Stimulated activated CD8-positive, alpha-beta memory T cell treated with anti-CD3 and anti-CD28 coated beads, Interleukin-12 subunit alpha, Interleukin-12 subunit beta, amount 100 ng/mL, for 4 hours (primary cell): ENCODE results near the gene FCRLB.
A peak's percentile ranks its signal among the peaks of the same experiment; 100 is the strongest.
"Not testable (repeated sequence)": the region's sequence is repeated elsewhere in the genome, so short reads cannot be mapped to it uniquely, and the experiment has no call there.

Experiments used
- DNase-seq: peaks from one replicate; pipeline ENCODE4 v3.0.0-alpha.2; 2020; ENCODE audit warnings: low read depth

Gene FCRLB

DNA sequence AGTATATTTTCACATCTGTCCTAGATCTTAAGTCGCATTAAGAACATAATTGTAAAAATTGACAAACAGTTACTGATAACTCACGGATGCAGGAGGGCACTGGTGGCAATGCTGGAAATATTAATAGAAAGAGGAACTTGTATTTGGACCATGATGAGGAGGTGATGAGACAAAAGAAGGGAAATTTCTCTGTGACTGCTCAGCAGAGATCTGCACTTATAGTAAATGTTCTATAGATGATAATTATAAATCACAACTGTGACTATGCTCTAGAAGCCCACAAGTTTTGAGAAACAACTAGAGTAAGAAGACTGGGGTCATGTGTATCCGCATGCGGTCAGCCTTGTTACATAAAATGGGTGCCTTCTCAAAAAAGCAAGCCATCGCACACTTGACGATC lies 19.6 kb downstream of the FCRLB start:
- no peak for DNase-seq

DNA sequence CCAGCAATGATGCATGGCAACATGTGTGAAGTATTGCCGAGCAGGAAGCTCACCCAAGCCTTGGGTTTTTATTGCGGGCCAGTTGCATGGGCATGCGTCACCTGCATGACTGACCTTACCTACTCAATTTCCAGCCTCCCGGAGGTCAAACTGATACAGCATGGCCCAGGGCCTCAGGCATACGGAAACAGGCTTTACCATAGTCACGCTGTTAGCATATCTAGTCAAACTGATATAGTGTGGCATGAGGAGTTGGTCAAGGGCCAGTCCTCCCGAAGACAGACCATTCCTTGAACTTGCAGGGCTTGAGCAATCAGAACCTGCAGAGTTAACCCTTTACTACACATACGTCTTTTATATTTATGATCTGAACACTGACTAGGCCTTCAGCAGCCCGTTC lies 21.9 kb downstream of the FCRLB start:
- no peak for DNase-seq

DNA sequence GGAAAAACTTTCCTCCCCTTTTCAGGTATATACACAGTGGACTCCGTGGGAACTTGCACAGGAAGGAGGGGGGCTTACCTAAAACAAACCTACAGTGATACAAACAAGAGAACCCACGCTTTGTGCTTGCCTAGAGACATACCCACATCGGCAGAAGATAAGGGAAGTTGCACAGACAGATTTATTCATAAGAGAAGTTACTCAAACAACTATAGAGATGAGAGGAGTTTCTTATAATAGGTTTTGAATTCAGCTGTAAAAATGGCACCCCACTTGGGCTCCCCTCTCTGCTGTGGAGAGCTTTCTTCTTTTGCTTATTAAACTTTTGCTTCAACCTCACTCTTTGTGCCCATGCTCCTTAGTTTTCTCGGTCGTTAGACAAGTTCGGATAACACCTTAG lies 26.5 kb downstream of the FCRLB start:
- DNase-seq: no peak

DNA sequence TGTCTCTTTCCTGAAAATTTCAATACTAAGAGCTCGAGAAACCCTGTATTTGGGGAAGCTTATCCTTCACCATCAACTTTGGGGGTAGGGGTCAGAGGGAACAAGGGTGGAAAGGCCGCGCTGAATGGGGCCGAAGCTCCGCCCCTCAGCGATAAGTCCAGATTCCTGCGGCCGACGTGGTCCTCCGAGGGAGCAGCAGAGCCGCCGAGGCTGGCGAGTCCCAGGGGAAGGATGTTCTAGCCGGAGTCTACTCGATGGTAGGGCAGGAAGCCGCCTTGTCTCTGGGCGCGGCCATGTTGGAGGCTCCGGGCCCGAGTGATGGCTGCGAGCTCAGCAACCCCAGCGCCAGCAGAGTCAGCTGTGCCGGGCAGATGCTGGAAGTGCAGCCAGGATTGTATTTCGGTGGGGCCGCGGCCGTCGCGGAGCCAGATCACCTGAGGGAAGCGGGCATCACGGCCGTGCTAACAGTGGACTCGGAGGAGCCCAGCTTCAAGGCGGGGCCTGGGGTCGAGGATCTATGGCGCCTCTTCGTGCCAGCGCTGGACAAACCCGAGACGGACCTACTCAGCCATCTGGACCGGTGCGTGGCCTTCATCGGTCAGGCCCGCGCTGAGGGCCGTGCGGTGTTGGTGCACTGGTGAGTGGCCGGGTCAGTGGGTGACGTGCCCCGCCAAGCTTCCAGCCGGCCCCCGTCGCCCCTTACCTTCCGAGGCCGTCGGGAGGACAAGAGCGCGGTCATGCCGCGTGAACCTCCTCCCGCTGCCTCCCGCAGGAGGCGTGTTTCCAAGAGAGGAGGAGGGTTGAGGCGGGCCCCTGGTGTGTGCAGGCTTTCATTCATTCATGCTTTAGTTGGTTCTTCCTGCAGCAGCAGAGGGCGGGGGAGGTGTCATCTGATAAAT lies 28.4 kb downstream of the FCRLB start, which contains the start of gene DUSP12:
TSS of gene DUSP12 (plus strand) at position 278 of the 899 bp plus-strand sequence. CDS start at position 294, 16 bp downstream.
- DNase-seq: peak; percentile 74

DNA sequence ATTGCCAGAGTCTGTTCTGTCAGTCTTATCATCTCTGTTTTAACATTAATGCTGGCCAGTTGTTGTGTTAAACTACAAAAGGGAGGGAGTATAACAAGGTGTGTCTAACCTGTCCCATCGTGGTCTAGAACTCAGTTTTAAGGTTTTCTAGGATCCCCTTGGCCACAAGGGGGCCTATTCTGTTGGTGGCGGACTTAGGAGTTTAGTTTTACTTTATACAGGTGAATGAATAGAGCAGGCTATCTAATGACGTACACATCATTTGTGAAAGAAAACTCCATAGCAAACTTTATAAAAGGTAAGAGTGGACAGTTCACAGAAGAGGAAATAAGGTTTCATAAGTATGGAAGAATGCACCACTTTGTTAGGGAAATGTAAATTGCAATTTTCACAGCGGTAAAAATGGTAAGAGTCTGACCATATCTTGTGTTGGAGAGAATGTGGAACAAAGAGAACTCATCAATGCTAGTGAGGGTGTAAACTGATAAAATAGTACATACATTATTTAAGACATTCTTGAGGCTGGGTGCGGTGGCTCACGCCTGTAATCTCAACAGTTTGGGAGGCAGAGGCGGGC lies 42.3 kb downstream of the FCRLB start:
- DNase-seq: no peak

DNA sequence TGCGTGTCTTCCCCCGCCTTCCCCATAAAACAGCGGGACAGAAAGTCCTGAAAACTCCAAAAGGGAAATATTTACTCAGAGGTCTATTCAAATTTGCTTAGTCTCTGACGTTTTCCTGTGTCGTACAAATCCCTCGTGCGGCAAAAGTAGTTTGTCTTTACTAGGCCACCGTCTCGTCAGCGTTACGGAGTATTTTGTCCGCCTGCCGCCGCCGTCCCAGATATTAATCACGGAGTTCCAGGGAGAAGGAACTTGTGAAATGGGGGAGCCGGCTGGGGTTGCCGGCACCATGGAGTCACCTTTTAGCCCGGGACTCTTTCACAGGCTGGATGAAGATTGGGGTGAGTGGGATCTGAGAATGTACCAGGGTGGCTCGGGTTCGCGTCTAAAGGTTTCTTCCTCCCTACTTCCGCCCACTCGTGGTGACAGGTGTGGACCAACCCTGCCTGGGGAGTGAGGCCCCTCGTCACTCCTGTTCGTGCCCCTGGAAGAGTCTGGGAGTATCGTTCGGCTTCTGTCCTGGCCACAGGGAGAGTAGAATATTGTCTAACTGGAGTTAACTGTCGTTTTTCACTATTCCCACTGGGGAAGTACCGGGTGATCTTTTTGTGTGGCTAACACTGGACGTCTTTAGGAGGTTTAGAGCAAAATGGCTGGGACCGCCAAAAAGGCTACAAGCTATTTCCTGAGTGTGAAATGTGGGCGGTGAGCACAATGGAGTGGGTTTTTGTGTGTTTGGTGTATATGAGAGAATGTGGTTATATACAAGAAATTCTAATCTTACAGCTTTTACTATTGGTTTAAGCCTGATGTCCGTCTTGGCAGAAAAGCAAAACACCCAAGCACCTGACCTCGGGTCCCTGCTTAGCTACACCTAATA lies 45.0 kb downstream of the FCRLB start, which contains the start of gene ATF6:
TSS of gene ATF6 (plus strand) at position 219 of the 880 bp plus-strand sequence. CDS start at position 260, 41 bp downstream.
- DNase-seq: peak; percentile 66

DNA sequence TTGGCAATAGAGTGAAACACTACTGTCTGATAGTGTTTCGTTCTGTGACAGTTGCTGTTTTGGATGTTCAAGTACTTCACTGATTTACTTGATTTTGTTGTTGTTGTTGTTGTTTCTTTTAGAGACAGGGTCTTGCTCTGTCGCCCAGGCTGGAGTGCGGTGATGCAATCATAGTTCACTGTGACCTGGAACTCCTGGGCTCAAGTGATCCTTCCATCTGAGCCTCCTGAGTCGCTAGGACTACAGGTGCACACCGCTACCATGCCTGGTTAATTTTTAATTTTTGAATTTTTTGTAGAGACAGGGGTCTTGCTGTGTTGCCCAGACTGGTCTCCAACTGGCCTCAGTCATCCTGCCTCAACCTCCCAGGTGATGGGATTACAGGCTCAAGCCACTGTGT lies 47.1 kb downstream of the FCRLB start:
- no peak for DNase-seq

DNA sequence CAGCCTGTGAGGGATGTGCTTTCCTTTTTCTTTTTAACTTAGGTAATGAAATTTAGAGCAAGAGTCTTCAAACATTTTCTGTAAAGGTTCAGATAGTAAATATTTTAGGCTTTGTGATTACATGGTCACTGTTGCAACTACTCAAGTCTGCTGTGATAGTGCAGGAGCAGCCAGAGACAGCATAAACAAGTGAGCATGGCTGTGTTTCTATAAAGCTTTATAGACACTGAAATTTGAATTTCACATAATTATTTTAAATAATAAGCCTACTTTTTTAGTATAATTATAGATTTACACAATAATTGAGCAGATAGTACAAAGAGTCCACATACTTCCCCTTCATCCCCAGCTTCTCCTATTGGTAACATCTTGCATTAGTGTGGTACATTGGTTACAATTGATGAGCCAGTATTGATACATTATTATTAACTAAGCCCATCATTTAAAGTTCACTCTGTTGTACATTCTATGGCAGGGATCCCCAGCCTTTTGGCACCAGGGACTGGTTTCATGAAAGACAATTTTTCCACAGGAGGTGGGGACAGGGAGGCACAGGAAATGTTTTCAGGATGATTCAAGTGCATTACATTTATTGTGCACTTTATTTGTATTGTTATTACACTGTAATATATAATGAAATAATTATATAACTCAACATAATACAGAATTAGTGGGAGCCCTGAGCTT lies 47.8 kb downstream of the FCRLB start:
- no peak for DNase-seq

DNA sequence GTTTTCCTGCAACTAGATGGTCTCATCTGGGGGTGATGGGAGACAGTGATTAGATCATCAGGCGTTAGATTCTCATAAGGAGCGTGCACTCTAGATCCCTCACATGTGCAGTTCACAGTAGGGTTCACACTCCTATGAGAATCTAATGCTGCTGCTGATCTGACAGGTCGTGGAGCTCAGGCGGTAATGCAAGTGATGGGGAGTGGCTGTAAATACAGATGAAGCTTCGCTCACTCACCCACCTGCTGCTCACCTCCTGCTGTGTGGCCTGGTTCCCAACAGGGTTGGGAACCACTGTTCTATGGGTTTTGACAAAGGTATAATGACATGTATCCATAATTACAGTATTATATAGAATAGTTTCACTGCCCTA lies 48.3 kb downstream of the FCRLB start:
- not testable (repeated sequence) for DNase-seq

DNA sequence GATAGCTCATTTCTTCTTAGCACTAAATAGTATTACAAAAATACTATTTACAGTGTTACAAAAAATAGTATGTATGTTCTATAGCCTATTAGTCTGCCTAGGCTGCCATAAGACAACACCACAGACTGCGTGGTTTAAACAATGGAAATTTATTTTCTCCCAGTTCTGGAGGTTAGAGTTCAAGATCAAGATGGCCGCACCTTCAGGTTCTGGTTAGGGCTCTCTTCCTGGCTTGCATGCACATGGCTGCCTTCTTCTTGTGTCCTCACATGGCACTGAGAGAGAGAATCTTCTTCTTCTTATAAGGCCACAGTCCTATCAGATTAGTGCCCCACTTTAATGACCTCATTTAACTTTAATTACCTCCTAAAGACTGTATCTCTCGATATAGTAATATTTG lies 48.9 kb downstream of the FCRLB start:
- DNase-seq: no peak

DNA sequence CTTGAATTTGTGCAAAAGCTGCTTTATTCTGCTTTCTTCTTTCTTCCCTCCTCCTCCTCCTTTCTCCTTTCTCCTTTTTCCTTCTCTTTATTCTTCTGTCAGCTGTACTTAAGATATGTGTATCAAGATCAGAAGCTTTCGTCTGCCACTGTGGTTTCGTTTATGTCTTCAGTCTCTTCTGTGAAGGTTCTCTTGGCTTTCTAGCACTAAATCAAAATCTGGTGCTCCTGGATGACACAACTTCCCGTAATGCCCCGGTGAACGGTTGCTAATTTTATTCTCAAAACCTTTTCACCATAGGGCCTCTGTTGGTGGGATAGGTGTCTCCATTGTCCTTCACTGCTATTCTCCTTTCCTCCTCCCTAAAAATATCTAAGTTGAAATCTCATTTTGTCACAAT lies 49.8 kb downstream of the FCRLB start:
- no peak for DNase-seq

DNA sequence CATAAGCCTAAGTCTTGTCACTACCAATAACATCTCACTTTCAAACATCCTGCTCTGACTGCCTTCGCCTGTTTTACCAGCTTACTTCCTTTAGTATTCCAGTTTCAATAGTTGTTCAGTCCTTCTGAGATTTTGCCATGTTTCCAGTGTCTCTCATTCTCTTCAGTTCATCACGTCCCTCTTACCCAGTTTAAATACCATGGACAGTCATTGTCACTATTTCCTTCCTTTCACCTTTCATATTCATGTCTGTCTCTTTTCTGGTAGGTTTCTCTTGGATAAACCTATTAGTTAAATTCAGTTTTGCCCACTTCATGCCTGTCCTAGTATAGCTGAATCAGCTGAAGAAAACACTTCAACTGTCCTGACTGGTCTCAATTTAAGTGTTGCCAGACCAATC lies 50.6 kb downstream of the FCRLB start:
- no peak for DNase-seq

DNA sequence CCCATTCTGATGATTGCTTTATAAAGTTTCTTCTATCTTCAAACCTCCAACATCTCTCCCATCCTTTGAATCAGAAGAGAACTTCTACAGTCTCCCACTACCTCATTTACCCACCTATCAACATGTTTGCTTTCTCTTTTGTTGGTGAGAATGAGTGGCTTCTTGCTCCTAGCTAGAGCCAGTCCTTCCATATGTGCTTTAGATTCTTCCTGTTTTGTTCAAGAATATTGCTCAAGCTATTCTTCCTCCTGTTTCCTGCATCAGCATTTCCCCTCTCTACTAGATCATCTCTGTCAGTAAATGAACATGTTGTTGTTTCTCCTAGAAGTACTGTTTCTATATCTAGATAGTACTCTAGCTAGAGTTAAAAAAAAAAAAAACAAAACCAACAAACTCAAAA lies 51.1 kb downstream of the FCRLB start:
- DNase-seq: no peak

DNA sequence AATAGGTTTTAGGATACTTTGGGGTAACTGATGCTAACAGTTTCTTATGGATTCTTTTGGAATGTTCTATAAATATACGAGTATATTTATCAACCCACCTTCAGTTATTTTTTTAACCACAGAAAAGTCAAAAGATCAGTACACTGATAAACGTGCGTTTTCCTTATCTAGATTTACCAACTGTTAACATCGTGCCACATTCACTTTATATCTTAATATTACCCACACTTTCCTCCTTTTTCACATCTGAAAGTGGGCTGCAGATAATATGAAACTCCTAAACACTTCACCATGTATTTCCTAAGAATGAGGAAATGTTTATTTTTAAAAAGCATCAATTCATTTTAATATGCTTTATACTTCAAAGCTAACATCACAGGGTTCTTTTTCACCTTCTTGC lies 52.4 kb downstream of the FCRLB start:
- no peak for DNase-seq

DNA sequence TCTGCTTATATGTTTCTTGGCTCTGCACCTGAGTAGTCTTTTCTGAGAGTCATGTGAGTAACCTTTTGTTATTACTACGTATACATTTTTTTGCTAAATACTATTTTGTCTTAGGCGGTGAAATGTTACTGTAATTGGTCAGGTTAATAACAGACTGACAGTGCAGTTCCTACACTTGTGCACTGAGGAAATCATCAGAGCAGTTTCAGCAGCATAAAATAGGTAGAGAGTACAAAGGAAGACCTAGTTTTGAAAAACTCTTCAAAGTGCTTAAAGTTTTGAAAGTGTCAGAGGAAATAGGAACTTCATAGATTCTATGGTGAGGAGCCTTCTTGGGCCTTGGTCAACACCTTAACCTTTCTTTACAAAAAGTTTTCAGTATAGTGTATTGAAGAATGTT lies 55.9 kb downstream of the FCRLB start:
- DNase-seq: no peak
